Gastrocnemius medialis (tissue), 4 donors: ENCODE measurements around the gene TP53TG3D. TPM values are rescaled to one million over a fixed set of nuclear protein-coding genes. Genes with fewer than 3 reads are reported as not detected.
"Not testable (repeated sequence)": the region's sequence is repeated elsewhere in the genome, so short reads cannot be mapped to it uniquely, and the experiment has no call there.

Experiments used
- ATAC-seq, 2 donors: fragments of 150-250 bp; one replicate each; pipeline ENCODE4 v1.9.1; 2016
- DNase-seq, 2 donors: peaks; one replicate each; pipeline ENCODE4 v3.0.0-alpha.2; 2019
- H3K27ac ChIP-seq, 4 donors: fragments of 200-600 bp; sonication (generic); 1 replicate in 1 of 4; 2 replicates in 3 of 4; pipeline ENCODE4 v1.5.1; 2016 to 2018; ENCODE audit warnings: mild to moderate bottlenecking in 2 of 4, moderate library complexity in 1 of 4
- H3K27me3 ChIP-seq, 3 donors: fragments of 200-600 bp; sonication (generic) in 2 of 3; 1 replicate in 1 of 3; 2 replicates in 2 of 3; pipeline versions ENCODE4 v1.5.1 to v1.6.0; 2016 to 2019; ENCODE audit warnings: mild to moderate bottlenecking in 1 of 3, moderate library complexity in 1 of 3
- H3K36me3 ChIP-seq, 2 donors: fragments of 200-600 bp; sonication (generic) in 1 of 2; one replicate each; pipeline ENCODE4 v1.5.1; 2017 to 2018
- H3K4me1 ChIP-seq, 2 donors: fragments of 200-600 bp; sonication (generic) in 1 of 2; one replicate each; pipeline ENCODE4 v1.5.1; 2016 to 2017; ENCODE audit warnings: mild to moderate bottlenecking in 2 of 2
- H3K4me3 ChIP-seq, 4 donors: fragments of 200-600 bp; sonication (generic) in 3 of 4; 1 replicate in 1 of 4; 2 replicates in 3 of 4; pipeline ENCODE4 v1.5.1; 2016 to 2019; ENCODE audit warnings: mild to moderate bottlenecking in 2 of 4
- H3K9me3 ChIP-seq, 3 donors: fragments of 200-600 bp; sonication (generic) in 2 of 3; 1 replicate in 1 of 3; 2 replicates in 2 of 3; pipeline ENCODE4 v1.5.1; 2016 to 2019
- in situ Hi-C, 4 donors: fragments of 200-750 bp; cut with MboI; loops; one replicate each; pipeline versions ENCODE4 v1.15.0 to v1.8.0; 2017; ENCODE audit warnings: low sequenced_read_pairs in 4 of 4
- intact Hi-C: fragments of 100-400 bp; cut with DNase I; formaldehyde crosslinking; loops from one replicate; pipeline ENCODE4 v1.15.1; 2023; ENCODE audit warnings: low total_unique reads
- total RNA-seq, 4 donors: library from RNA; depleted of rRNA; stranded (reverse); fragments of >200 nt; gene quantifications; one replicate each; pipeline versions ENCODE4 v1.1.0 to v1.2.3, GENCODE V29; 2016

The TP53TG3D gene
- 1 to 10 TPM in 1 of 4 donors, under 1 TPM in 1, not detected in 2; 0.16 to 1.4 TPM for total RNA-seq

DNA sequence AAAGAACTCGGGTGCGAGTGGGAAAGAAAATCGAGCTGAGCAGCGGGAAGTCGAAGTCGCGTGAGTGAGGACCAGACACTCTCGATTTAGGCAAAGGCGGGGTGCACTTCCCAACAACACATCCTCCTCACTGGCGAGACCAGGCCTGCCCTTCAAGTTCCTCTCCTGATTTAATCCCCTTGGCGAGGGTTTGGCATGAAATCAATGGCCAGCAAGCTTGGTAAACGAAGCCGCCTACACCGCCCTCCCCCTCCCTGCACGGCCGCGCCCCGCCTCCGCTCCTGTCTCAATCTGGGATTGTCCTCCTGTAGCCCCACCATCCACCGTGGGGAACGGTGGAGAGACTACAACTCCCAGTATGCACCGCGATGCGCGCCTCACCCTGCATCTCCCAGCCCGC lies at the start of gene TP53TG3D:
TP53TG3D (plus strand) TSS at position 301 of the 400 bp plus-strand sequence; CDS start at position 369, 68 bp downstream.
- not testable (repeated sequence) for H3K4me3 ChIP-seq

DNA sequence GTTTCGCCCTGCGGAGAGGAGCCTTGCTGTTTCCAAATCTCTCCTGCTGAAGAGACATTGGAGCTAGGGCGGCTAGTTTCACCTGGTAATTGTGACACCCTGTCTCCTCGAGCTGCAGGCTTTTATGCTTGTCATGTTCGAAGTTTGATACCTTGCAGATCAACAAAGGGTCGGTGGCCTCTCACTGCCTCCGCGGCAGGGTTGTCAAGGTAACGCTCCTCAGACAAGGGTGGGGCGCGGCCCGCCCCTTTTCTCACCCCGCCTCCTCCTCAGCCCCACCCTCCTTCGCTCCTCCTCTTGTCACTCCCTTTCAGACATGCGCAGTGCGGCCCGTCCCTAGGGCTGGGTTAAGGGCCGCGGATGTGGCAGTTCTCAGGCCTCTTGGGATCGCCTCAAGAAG lies 421 bp downstream of the TP53TG3D start:
- intact Hi-C loops, in situ Hi-C loops, H3K4me1 ChIP-seq, H3K27ac ChIP-seq, DNase-seq, H3K27me3 ChIP-seq, H3K9me3 ChIP-seq, ATAC-seq, H3K4me3 ChIP-seq, H3K36me3 ChIP-seq: not testable (repeated sequence)

More for the DNA sequence above, at the start of gene TP53TG3D:
- DNase-seq, H3K4me1 ChIP-seq, ATAC-seq, intact Hi-C loops, H3K27ac ChIP-seq, H3K9me3 ChIP-seq, in situ Hi-C loops, H3K36me3 ChIP-seq, H3K27me3 ChIP-seq: not testable (repeated sequence)

DNA sequence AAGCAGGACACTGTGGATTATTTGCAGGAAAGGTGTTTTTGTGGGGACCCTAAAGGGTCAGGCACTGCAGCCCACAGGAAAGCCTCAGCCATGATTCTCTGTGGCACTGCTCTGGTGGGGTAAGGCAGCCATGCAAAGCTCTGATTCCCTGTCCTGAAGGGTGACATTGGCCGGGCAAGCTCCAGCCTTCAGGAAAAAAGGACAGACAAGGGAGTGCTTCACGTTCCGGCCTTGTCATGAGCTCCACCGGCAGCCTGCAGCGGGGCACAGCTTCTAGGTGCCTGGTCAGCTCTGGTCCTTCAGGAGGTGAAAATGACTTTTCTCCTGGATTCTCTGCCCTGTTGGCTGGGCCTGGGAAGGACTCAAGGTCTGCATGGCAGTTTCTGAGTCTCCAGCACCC lies 8.4 kb downstream of the TP53TG3D start:
- DNase-seq, in situ Hi-C loops, ATAC-seq: not testable (repeated sequence)

GRCh38 chr16:32263552-32263951 lies 10.5 kb downstream of the TP53TG3D start:
- intact Hi-C loops, H3K27ac ChIP-seq, H3K4me3 ChIP-seq, H3K9me3 ChIP-seq, H3K27me3 ChIP-seq, ATAC-seq, H3K4me1 ChIP-seq, H3K36me3 ChIP-seq, DNase-seq, in situ Hi-C loops: not testable (repeated sequence)

More for the DNA sequence above, 8.4 kb downstream of the TP53TG3D start:
- H3K4me1 ChIP-seq, H3K27me3 ChIP-seq, H3K27ac ChIP-seq, H3K36me3 ChIP-seq, intact Hi-C loops, H3K9me3 ChIP-seq, H3K4me3 ChIP-seq: not testable (repeated sequence)

DNA sequence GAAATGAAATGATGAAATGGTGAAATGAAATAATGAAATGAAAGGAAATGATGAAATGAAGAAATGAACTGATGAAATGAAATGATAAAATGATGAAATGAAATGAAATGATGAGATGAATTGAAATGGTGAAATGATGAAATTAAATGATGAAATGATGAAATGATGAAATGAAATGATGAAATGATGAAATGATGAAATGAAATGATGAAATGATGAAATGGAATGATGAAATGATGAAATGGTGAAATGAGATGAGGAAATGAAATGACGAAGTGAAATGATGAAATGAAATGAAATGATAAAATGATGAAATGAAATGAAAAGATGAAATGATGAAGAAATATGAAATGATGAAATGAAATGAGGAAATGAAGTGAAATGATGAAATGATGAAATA lies 28.8 kb downstream of the TP53TG3D start:
- H3K27ac ChIP-seq, H3K36me3 ChIP-seq, H3K9me3 ChIP-seq, H3K27me3 ChIP-seq, ATAC-seq, in situ Hi-C loops, DNase-seq, H3K4me3 ChIP-seq, intact Hi-C loops, H3K4me1 ChIP-seq: not testable (repeated sequence)

DNA sequence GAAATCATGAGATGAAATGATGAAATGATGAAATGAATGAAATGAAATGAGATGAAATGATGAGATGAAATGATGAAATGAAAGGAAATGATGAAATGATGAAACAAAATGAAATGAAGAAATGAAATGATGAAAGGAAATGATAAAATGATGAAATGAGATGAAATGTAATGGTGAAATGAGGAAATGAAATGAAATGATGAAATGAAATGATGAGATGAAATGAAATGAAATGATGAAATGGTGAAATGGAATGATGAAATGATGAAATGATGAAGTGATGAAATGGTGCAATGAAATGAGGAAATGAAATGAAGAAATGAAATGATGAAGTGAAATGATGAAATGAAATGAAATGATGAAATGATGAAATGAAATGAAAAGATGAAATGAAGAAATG lies 29.9 kb downstream of the TP53TG3D start:
- DNase-seq, H3K36me3 ChIP-seq, ATAC-seq, H3K27ac ChIP-seq, H3K9me3 ChIP-seq, H3K4me1 ChIP-seq, intact Hi-C loops, H3K27me3 ChIP-seq, in situ Hi-C loops, H3K4me3 ChIP-seq: not testable (repeated sequence)

DNA sequence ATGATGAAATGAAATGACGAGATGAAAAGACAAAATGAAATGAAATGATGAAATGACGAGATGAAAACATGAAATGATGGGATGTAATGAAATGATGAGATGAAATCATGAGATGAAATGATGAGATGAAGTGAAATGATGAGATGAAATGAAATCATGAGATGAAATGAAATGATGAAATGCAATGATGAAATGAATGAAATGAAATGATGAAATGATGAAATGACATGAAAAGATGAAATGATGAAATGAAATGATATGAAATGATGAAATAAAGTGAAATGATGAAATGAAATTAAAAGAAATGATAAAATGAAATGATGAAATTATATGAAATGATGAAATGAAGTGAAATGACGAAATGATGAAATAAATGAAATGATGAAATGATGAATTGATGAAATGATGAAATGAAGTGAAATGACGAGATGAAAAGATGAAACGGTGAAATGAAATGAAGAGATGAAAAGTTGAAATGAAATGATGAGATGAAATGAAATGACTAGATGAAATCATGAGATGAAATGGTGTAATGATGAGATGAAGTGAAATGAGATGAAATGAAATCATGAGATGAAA lies 30.9 kb downstream of the TP53TG3D start:
- not testable (repeated sequence) for DNase-seq

DNA sequence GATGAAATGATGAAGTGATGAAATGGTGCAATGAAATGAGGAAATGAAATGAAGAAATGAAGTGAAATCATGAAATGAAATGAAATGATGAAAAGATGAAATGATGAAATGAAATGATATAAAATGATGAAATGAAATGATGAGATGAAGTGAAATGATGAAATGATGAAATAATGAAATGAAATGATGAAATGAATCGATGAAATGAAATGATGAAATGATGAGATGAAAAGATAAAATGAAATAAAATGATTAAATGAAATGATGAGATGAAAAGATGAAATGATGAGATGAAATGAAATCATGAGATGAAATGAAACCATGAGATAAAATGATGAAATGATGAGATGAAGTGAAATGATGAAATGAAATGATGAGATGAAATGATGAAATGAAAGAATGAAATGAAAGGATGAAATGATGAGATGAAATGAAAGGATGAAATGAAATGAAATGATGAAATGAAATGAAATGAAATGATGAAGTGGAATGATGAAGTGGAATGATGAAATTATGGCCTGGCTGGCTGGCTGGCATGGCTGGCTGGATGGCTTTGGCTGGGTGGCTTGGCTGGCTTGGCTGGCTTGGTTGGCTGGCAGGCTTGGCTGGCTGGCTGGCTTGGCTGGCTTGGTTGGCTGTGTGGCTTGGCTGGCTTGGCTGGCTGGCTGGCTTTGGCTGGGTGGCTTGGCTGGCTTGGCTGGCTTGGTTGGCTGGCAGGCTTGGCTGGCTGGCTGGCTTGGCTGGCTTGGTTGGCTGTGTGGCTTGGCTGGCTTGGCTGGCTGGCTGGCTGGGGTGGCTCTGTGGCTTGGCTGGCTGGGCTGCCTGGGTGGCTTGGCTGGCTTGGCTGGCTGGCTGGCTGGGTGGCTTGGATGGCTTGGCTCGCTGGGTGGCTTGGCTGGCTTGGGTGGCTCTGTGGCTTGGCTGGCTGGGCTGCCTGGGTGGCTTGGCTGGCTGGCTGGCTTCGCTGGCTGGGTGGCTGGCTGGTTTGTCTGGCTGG lies 32.0 kb downstream of the TP53TG3D start:
- H3K27me3 ChIP-seq, intact Hi-C loops, H3K4me1 ChIP-seq, in situ Hi-C loops, H3K4me3 ChIP-seq, ATAC-seq, H3K36me3 ChIP-seq, H3K27ac ChIP-seq, H3K9me3 ChIP-seq, DNase-seq: not testable (repeated sequence)

More for the DNA sequence above, 30.9 kb downstream of the TP53TG3D start:
- H3K9me3 ChIP-seq, H3K36me3 ChIP-seq, H3K27ac ChIP-seq, in situ Hi-C loops, ATAC-seq, H3K4me1 ChIP-seq, H3K4me3 ChIP-seq, intact Hi-C loops, H3K27me3 ChIP-seq: not testable (repeated sequence)

- intact Hi-C loops, H3K9me3 ChIP-seq, H3K4me3 ChIP-seq, DNase-seq, in situ Hi-C loops, ATAC-seq, H3K36me3 ChIP-seq, H3K4me1 ChIP-seq, H3K27ac ChIP-seq, H3K27me3 ChIP-seq: not testable (repeated sequence)
Measured at GRCh38 chr16:32286193-32286592, 33.1 kb downstream of the TP53TG3D start.

DNA sequence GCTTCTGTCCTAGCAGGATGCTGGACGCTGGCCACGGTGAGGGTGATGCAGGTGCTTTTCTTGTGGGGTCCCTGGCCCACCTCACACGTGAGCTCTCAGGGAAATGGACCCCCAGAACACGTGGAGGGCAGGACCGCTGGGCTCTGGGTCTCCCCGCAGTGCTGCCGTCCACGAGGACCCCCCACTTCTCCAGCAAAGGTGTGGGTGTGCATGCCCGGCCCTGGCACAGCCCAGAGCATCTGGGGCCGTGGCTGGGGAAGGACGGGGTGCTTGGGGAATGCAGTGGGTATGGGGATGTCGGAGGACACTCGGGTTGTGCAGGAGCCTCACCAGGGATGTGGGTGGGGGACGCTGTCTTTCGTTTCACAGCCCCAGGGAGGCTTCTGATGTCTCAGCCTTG lies 34.7 kb downstream of the TP53TG3D start:
- DNase-seq, intact Hi-C loops, H3K4me1 ChIP-seq, H3K9me3 ChIP-seq, ATAC-seq, in situ Hi-C loops, H3K36me3 ChIP-seq, H3K27me3 ChIP-seq, H3K27ac ChIP-seq, H3K4me3 ChIP-seq: not testable (repeated sequence)

- in situ Hi-C loops, H3K27me3 ChIP-seq, H3K36me3 ChIP-seq, H3K4me3 ChIP-seq, DNase-seq, intact Hi-C loops, H3K27ac ChIP-seq, H3K4me1 ChIP-seq, H3K9me3 ChIP-seq, ATAC-seq: not testable (repeated sequence)
Measured at GRCh38 chr16:32289197-32289596, 36.1 kb downstream of the TP53TG3D start.
